ENCODE measurements around the gene DPF3. TPM values are rescaled to one million over a fixed set of nuclear protein-coding genes. Genes with fewer than 3 reads are reported as not detected.

The DPF3 gene
- total RNA-seq, 2 experiments from 2014 or later: 3.8 to 4.1 TPM

GRCh38 chr14:72839351-72839750 lies 54.5 kb downstream of the DPF3 start:
- Mint-ChIP-seq H3K9me3 (no peaks in the 10 kb centered on the region), H3K4me3 (no peak overlapping the region), H3K36me3 (no peaks in the 10 kb centered on the region), H3K4me1 (no peaks in the 10 kb centered on the region), H3K27me3 (peaks cover 14% of the 10 kb centered on the region), H3K27ac (no peak overlapping the region)
- DNase-seq: no peak
- POLR2A ChIA-PET: no interaction called here
- ATAC-seq (ENCODE audit: low read depth): no peak

- H3K9me3 Mint-ChIP-seq: no peaks in the 10 kb centered on the region
- peaks cover 3% of the 10 kb centered on the region for H3K36me3 Mint-ChIP-seq
- no peaks in the 10 kb centered on the region for H3K4me1 Mint-ChIP-seq
- DNase-seq (no peak), ATAC-seq (ENCODE audit: low read depth) (no peak)
- no peak overlapping the region for H3K27ac Mint-ChIP-seq
- no peak overlapping the region for H3K4me3 Mint-ChIP-seq
- POLR2A ChIA-PET: no interaction called here
- H3K27me3 Mint-ChIP-seq: peaks cover 15% of the 10 kb centered on the region
These were observed 57.8 kb downstream of the DPF3 start for GRCh38 chr14:72836085-72836484.

- POLR2A ChIA-PET: no interaction called here
- Mint-ChIP-seq H3K4me1 (no peaks in the 10 kb centered on the region), H3K4me3 (no peak overlapping the region), H3K36me3 (peaks cover 4% of the 10 kb centered on the region), H3K27ac (no peak overlapping the region), H3K27me3 (peaks cover 22% of the 10 kb centered on the region), H3K9me3 (no peaks in the 10 kb centered on the region)
- no peak for DNase-seq
- no peak for ATAC-seq (ENCODE audit: low read depth)
These were observed 60.7 kb downstream of the DPF3 start for GRCh38 chr14:72833174-72833573.

- Mint-ChIP-seq H3K27ac (no peak overlapping the region), H3K4me1 (no peaks in the 10 kb centered on the region), H3K36me3 (peaks cover 4% of the 10 kb centered on the region), H3K9me3 (no peaks in the 10 kb centered on the region), H3K4me3 (no peak overlapping the region), H3K27me3 (peaks cover 25% of the 10 kb centered on the region)
- DNase-seq (no peak), ATAC-seq (ENCODE audit: low read depth) (no peak)
- POLR2A ChIA-PET: no interaction called here
These were observed 62.9 kb downstream of the DPF3 start for GRCh38 chr14:72830786-72831594.

- Mint-ChIP-seq H3K27me3 (peaks cover 27% of the 10 kb centered on the region), H3K9me3 (no peaks in the 10 kb centered on the region), H3K4me3 (no peak overlapping the region), H3K36me3 (peaks cover 5% of the 10 kb centered on the region), H3K27ac (no peak overlapping the region), H3K4me1 (no peaks in the 10 kb centered on the region)
- ATAC-seq (ENCODE audit: low read depth) (no peak), DNase-seq (no peak)
- POLR2A ChIA-PET: no interaction called here
These were observed 63.5 kb downstream of the DPF3 start for GRCh38 chr14:72830356-72830755.

- DNase-seq (no peak), ATAC-seq (ENCODE audit: low read depth) (no peak)
- Mint-ChIP-seq H3K36me3 (peaks cover 12% of the 10 kb centered on the region), H3K4me3 (no peak overlapping the region), H3K9me3 (peaks cover 2% of the 10 kb centered on the region), H3K27me3 (peaks cover 36% of the 10 kb centered on the region), H3K27ac (no peak overlapping the region), H3K4me1 (peaks cover 3% of the 10 kb centered on the region)
- POLR2A ChIA-PET: no interaction called here
These were observed 65.3 kb downstream of the DPF3 start for GRCh38 chr14:72828604-72829003.

- no peak overlapping the region for H3K4me3 Mint-ChIP-seq
- peaks cover 11% of the 10 kb centered on the region for H3K36me3 Mint-ChIP-seq
- H3K4me1 Mint-ChIP-seq: peaks cover 13% of the 10 kb centered on the region
- ATAC-seq (ENCODE audit: low read depth): no peak
- no peak overlapping the region for H3K27ac Mint-ChIP-seq
- POLR2A ChIA-PET: no interaction called here
- peaks cover 23% of the 10 kb centered on the region for H3K27me3 Mint-ChIP-seq
- H3K9me3 Mint-ChIP-seq: peaks cover 3% of the 10 kb centered on the region
- DNase-seq: no peak
These were observed 67.9 kb downstream of the DPF3 start for GRCh38 chr14:72826039-72826438.

- Mint-ChIP-seq H3K9me3 (peaks cover 3% of the 10 kb centered on the region), H3K27me3 (peaks cover 21% of the 10 kb centered on the region), H3K4me3 (no peak overlapping the region), H3K4me1 (peaks cover 13% of the 10 kb centered on the region), H3K36me3 (peaks cover 10% of the 10 kb centered on the region), H3K27ac (no peak overlapping the region)
- POLR2A ChIA-PET: no interaction called here
- DNase-seq: no peak
- no peak for ATAC-seq (ENCODE audit: low read depth)
These were observed 68.4 kb downstream of the DPF3 start for GRCh38 chr14:72825486-72825885.

- ATAC-seq (ENCODE audit: low read depth): no peak
- POLR2A ChIA-PET: interaction anchor here (0.6 kb wide), 1 partner anchor 10 kb away, joined by 3 read pairs; no protein-coding TSS in a partner anchor
- peaks cover 17% of the 10 kb centered on the region for H3K27me3 Mint-ChIP-seq
- no peak overlapping the region for H3K4me3 Mint-ChIP-seq
- H3K36me3 Mint-ChIP-seq: peaks cover 13% of the 10 kb centered on the region
- peaks cover 13% of the 10 kb centered on the region for H3K4me1 Mint-ChIP-seq
- DNase-seq: no peak
- peaks cover 6% of the 10 kb centered on the region for H3K9me3 Mint-ChIP-seq
- no peak overlapping the region for H3K27ac Mint-ChIP-seq
These were observed 69.8 kb downstream of the DPF3 start for GRCh38 chr14:72824051-72824450.

- Mint-ChIP-seq H3K4me1 (peaks cover 13% of the 10 kb centered on the region), H3K27ac (no peak overlapping the region), H3K4me3 (no peak overlapping the region), H3K36me3 (peaks cover 16% of the 10 kb centered on the region), H3K9me3 (peaks cover 7% of the 10 kb centered on the region), H3K27me3 (peaks cover 15% of the 10 kb centered on the region)
- DNase-seq: no peak
- no peak for ATAC-seq (ENCODE audit: low read depth)
- POLR2A ChIA-PET: no interaction called here
These were observed 70.8 kb downstream of the DPF3 start for GRCh38 chr14:72822946-72823611.

GRCh38 chr14:72818998-72819397 lies 74.9 kb downstream of the DPF3 start:
- peaks cover 7% of the 10 kb centered on the region for H3K9me3 Mint-ChIP-seq
- POLR2A ChIA-PET: no interaction called here
- H3K27ac Mint-ChIP-seq: no peak overlapping the region
- peaks cover 13% of the 10 kb centered on the region for H3K4me1 Mint-ChIP-seq
- H3K4me3 Mint-ChIP-seq: no peak overlapping the region
- DNase-seq (no peak), ATAC-seq (ENCODE audit: low read depth) (no peak)
- peaks cover 4% of the 10 kb centered on the region for H3K27me3 Mint-ChIP-seq
- peaks cover 13% of the 10 kb centered on the region for H3K36me3 Mint-ChIP-seq

- peaks cover 6% of the 10 kb centered on the region for H3K36me3 Mint-ChIP-seq
- DNase-seq (no peak), ATAC-seq (ENCODE audit: low read depth) (no peak)
- POLR2A ChIA-PET: no interaction called here
- no peaks in the 10 kb centered on the region for H3K27me3 Mint-ChIP-seq
- peaks cover 4% of the 10 kb centered on the region for H3K9me3 Mint-ChIP-seq
- H3K4me1 Mint-ChIP-seq: no peaks in the 10 kb centered on the region
- no peak overlapping the region for H3K27ac Mint-ChIP-seq
- no peak overlapping the region for H3K4me3 Mint-ChIP-seq
These were observed 77.6 kb downstream of the DPF3 start for GRCh38 chr14:72816287-72816686.

- DNase-seq: no peak
- Mint-ChIP-seq H3K4me3 (no peak overlapping the region), H3K36me3 (peaks cover 6% of the 10 kb centered on the region), H3K27ac (no peak overlapping the region), H3K27me3 (no peaks in the 10 kb centered on the region), H3K4me1 (peaks cover 4% of the 10 kb centered on the region), H3K9me3 (peaks cover 4% of the 10 kb centered on the region)
- ATAC-seq (ENCODE audit: low read depth): no peak
- POLR2A ChIA-PET: no interaction called here
These were observed 78.5 kb downstream of the DPF3 start for GRCh38 chr14:72815430-72815829.

GRCh38 chr14:72812292-72812851 lies 81.5 kb downstream of the DPF3 start:
- H3K27me3 Mint-ChIP-seq: no peaks in the 10 kb centered on the region
- ATAC-seq (ENCODE audit: low read depth): no peak
- DNase-seq: no peak
- POLR2A ChIA-PET: no interaction called here
- H3K36me3 Mint-ChIP-seq: peaks cover 3% of the 10 kb centered on the region
- no peak overlapping the region for H3K4me3 Mint-ChIP-seq
- peaks cover 13% of the 10 kb centered on the region for H3K4me1 Mint-ChIP-seq
- H3K9me3 Mint-ChIP-seq: no peaks in the 10 kb centered on the region
- no peak overlapping the region for H3K27ac Mint-ChIP-seq

Data from activated naive CD8-positive, alpha-beta T cell treated with anti-CD3 and anti-CD28 coated beads, Interleukin-2, amount 10 ng/mL, durations not matched to agents 7 days and 5 days (primary cell).